Natural killer cell treated with Interleukin-12 subunit alpha and Interleukin-12 subunit beta and Interleukin-15 and Interleukin-18, amount 100 ng/mL, for 72 hours (primary cell): ENCODE results near the gene UQCRH. TPM values are rescaled to one million over a fixed set of nuclear protein-coding genes. Genes with fewer than 3 reads are reported as not detected.
"Not testable (repeated sequence)": the region's sequence is repeated elsewhere in the genome, so short reads cannot be mapped to it uniquely, and the experiment has no call there.

Experiments
- ATAC-seq, 2 donors: fragments of 150-1000 bp; cut with Tn5 transposase in 1 of 2; sonication (Bioruptor Pico), chemical (Tn5 transposase) in 1 of 2; 2 replicates each; pipeline ENCODE4 v1.10.0; 2021
- DNase-seq: peaks from one replicate; pipeline ENCODE4 v3.0.0; 2022; ENCODE audit warnings: low spot score
- H3K27ac Mint-ChIP-seq, 2 donors: 1 replicate in 1 of 2; 2 replicates in 1 of 2; pipeline ENCODE4 v1.8.0; 2022; ENCODE audit warnings: mixed read lengths in 2 of 2, mild to moderate bottlenecking in 1 of 2, moderate library complexity in 1 of 2
- H3K27me3 Mint-ChIP-seq, 2 donors: 1 replicate in 1 of 2; 2 replicates in 1 of 2; pipeline ENCODE4 v1.8.0; 2022; ENCODE audit warnings: mixed read lengths in 2 of 2
- H3K36me3 Mint-ChIP-seq: one replicate; pipeline ENCODE4 v1.8.0; 2022; ENCODE audit warnings: mixed read lengths
- H3K4me1 Mint-ChIP-seq, 2 donors: 1 replicate in 1 of 2; 2 replicates in 1 of 2; pipeline ENCODE4 v1.8.0; 2022; ENCODE audit warnings: low read depth in 2 of 2, mixed read lengths in 2 of 2, mild to moderate bottlenecking in 1 of 2
- H3K4me3 Mint-ChIP-seq: one replicate; pipeline ENCODE4 v1.8.0; 2022; ENCODE audit warnings: mixed read lengths
- H3K9me3 Mint-ChIP-seq: 2 replicates; pipeline ENCODE4 v1.8.0; 2022; ENCODE audit warnings: mixed read lengths
- total RNA-seq, 2 donors: library from RNA; stranded (reverse); gene quantifications; one replicate each; pipeline ENCODE4 v1.2.3, GENCODE V29; 2022

Gene UQCRH
- total RNA-seq, 2 donors from 2014 or later, result 236 to 253 TPM

DNA sequence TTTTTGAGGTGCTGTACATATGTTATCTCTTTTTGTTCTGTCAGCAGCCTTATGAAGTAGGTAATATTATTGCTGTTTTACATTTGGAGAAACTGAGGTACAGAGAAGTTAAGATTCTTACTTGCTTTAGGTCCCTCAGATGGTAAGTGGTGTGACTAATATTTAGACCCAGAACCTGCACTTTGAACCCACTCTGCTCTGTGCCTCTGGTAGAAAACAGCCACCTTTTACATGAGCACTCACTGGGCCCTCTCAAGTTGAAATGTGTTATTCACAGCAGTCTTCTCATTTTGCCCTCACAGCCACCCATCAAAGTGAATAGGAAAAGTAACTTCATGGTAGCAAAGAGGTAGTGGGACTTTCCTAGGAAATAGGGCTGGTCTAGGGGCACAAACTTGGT is 41.8 kb downstream of the UQCRH start:
- ATAC-seq, result no peak
- Mint-ChIP-seq H3K27me3 (no peaks in the 10 kb centered on the region), H3K36me3 (peaks cover 10% of the 10 kb centered on the region), H3K27ac (no peak overlapping the region), H3K4me3 (no peak overlapping the region), H3K9me3 (no peaks in the 10 kb centered on the region), H3K4me1 (peaks cover 40 to 44% of the 10 kb centered on the region in 2 donors)
- DNase-seq, result no peak

DNA sequence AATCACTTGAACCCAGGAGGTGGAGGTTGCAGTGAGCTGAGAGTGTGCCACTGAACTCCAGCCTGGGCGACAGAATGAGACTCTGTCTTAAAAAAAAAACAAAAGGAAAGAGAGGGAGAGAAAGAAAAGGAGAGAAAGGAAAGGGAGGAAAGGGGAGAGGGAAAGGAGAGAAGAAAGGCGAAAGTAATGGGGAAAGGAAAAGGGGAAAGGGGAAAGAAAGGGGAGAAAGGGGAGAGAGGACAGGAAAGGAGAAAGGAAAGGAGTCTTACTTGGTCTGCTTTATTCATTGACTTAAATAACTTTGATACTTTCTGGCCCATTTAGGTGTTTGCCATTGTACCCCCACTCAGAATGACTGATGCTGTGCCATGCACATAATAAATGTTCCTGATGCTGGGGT is 48.9 kb downstream of the UQCRH start:
- Mint-ChIP-seq H3K4me3 (no peak overlapping the region), H3K36me3 (peaks cover 5% of the 10 kb centered on the region), H3K27me3 (no peaks in the 10 kb centered on the region), H3K9me3 (no peaks in the 10 kb centered on the region), H3K27ac (no peak overlapping the region), H3K4me1 (peaks cover 6 to 7% of the 10 kb centered on the region in 2 donors)
- DNase-seq, result no peak
- no peak for ATAC-seq

DNA sequence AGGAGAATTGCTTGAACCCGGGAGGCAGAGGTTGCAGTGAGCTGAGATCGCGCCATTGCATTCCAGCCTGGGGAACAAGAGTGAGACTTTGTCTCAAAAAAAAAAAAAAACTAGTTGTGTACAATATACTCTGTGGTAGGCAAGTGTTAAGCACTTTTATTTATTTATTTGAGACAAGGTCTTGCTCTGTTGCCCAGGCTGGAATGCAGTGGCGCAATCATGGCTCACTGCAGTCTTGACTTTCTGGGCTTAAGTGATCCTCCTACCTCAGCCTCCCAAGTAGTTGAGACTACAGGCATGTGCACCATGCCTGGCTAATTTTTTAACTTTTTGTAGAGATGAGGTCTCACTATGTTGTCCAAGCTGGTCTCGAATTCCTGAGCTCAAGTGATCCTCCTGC is 52.4 kb downstream of the UQCRH start:
- H3K9me3 Mint-ChIP-seq, H3K4me1 Mint-ChIP-seq, H3K4me3 Mint-ChIP-seq, H3K27ac Mint-ChIP-seq, H3K27me3 Mint-ChIP-seq, ATAC-seq, DNase-seq, H3K36me3 Mint-ChIP-seq: not testable (repeated sequence)

DNA sequence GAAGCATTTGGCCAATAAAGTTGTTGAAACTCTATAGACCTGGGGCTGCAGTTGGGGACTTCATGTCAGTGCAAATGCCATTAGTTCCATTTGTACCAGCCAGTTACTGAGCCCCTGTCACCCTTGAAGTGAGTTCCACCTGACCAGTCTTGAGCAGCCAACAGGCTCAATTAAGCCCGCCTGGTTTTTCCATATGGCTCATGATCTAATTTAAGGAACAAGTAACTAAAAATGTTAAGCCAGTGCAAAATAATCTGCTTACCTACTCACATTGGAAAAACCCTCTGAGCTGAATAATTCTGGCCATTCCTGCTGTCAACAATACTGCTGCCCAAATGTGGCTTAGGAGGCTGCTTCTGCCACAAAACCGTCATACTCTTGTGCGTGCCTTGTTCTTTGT is 58.7 kb downstream of the UQCRH start:
- Mint-ChIP-seq H3K4me1 (peaks cover 0 to 3% of the 10 kb centered on the region in 2 donors), H3K27ac (no peak overlapping the region), H3K4me3 (no peak overlapping the region), H3K27me3 (no peaks in the 10 kb centered on the region), H3K36me3 (peaks cover 19% of the 10 kb centered on the region), H3K9me3 (no peaks in the 10 kb centered on the region)
- DNase-seq (no peak), ATAC-seq (no peak)

DNA sequence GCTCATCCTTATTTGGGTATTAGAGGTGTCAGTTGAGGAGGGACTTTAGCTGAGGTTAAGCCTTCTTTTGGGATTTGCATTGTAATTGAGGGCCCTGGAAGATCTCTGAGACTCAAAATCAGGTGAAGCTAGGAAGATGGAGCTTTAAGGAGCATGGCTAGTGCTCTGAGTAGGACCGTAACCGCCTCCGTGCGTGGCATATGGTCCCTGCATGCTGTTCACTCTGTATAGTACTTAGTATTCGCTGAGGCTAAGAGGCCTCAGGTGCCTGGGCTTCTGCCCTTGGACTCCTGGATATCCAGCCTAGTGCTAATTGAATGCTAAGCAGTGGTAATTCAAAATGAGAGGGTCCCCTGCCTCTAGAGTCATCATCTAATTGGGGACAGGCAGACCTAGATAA is 59.6 kb downstream of the UQCRH start:
- H3K27me3 Mint-ChIP-seq, result no peaks in the 10 kb centered on the region
- peaks cover 0 to 3% of the 10 kb centered on the region in 2 donors for H3K4me1 Mint-ChIP-seq
- H3K4me3 Mint-ChIP-seq, result no peak overlapping the region
- peak overlapping the region in 1 of 2 donors; percentile 4 for H3K27ac Mint-ChIP-seq
- H3K9me3 Mint-ChIP-seq, result no peaks in the 10 kb centered on the region
- H3K36me3 Mint-ChIP-seq, result peaks cover 19% of the 10 kb centered on the region
- no peak for ATAC-seq
- DNase-seq, result no peak

DNA sequence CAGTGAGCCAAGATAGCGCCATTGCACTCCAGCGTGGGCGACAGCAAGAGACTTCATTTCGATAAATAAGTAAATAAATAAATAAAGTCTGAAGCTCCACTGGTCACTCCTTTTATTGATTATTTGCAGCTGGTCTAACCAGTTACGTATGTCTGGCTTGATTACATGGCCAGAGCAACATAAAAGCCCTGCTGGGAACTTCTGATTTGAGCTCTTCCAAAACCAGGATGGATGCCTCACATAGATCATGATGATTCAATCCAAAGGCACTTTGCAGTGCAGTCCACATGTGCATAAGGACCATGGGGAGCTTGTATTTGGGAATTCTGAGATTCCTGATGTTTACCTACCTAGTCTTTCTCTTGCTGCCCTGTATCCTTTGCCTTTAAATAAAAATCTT is 61.1 kb downstream of the UQCRH start:
- H3K9me3 Mint-ChIP-seq, result no peaks in the 10 kb centered on the region
- ATAC-seq, result no peak
- no peak overlapping the region for H3K27ac Mint-ChIP-seq
- H3K4me3 Mint-ChIP-seq, result no peak overlapping the region
- H3K27me3 Mint-ChIP-seq, result no peaks in the 10 kb centered on the region
- H3K36me3 Mint-ChIP-seq, result peaks cover 26% of the 10 kb centered on the region
- DNase-seq, result no peak
- peaks cover 3 to 5% of the 10 kb centered on the region in 2 donors for H3K4me1 Mint-ChIP-seq

DNA sequence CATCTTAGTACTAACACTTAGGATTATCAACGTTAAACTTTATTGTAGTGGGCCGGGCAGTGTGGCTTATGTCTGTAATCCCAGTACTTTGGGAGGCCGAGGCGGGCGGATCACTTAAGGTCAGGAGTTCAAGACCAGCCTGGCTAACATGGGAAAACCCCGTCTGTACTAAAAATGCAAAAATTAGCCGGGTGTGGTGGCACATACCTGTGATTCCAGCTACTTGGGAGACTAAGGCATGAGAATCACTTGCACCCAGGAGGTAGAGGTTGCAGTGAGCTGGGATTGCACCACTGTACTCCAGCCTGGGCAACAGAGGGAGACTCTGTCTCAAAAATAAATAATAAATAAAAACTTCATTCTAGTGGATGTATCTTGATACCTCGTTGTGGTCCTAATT is 62.3 kb downstream of the UQCRH start:
- peaks cover 21% of the 10 kb centered on the region for H3K36me3 Mint-ChIP-seq
- H3K4me1 Mint-ChIP-seq, result not testable (repeated sequence)

More for the DNA sequence above, 62.3 kb downstream of the UQCRH start:
- not testable (repeated sequence) for ATAC-seq, H3K9me3 Mint-ChIP-seq, DNase-seq, H3K27me3 Mint-ChIP-seq, H3K27ac Mint-ChIP-seq, H3K4me3 Mint-ChIP-seq

Other genes starting within 250 kb of the UQCRH start
- gene PIK3R3, start 171.1 kb upstream of the UQCRH start, total RNA-seq, result 1 to 10 TPM; 3.3 to 7.4 TPM
- not detected for gene TSPAN1, start 128.6 kb upstream of the UQCRH start, total RNA-seq
- not detected for gene P3R3URF, start 127.2 kb upstream of the UQCRH start, total RNA-seq
- 10 to 100 TPM; 46.7 to 61.7 TPM for gene POMGNT1, start 105.3 kb upstream of the UQCRH start, total RNA-seq
- gene LURAP1, start 100.4 kb upstream of the UQCRH start, total RNA-seq, result not detected
- gene RAD54L, start 55.9 kb upstream of the UQCRH start, total RNA-seq, result 10 to 100 TPM; 23.3 to 87.5 TPM
- 10 to 100 TPM; 43.2 to 45.5 TPM for gene LRRC41, start 82 bp upstream of the UQCRH start, total RNA-seq
- gene NSUN4, start 37.1 kb downstream of the UQCRH start, total RNA-seq, result 10 to 100 TPM; 24.0 to 43.8 TPM
- 1 to 10 TPM; 4.1 to 6.6 TPM for gene FAAH, start 90.6 kb downstream of the UQCRH start, total RNA-seq
- under 1 TPM; 0.26 to 0.47 TPM for gene DMBX1, start 186.1 kb downstream of the UQCRH start, total RNA-seq
- gene KNCN, start 247.9 kb downstream of the UQCRH start, total RNA-seq, result not detected